T-cell (primary cell): ENCODE data around the gene DRD4. TPM values are rescaled to one million over a fixed set of nuclear protein-coding genes. Genes with fewer than 3 reads are reported as not detected.
A peak's percentile ranks its signal among the peaks of the same experiment; 100 is the strongest.

Source experiments
- ATAC-seq, 4 experiments: fragments of 200-7000 bp in 3 of 4; fragments of 150-1000 bp in 1 of 4; cut with Tn5 transposase; replicated peaks in 1 of 4; 1 replicate in 3 of 4; 2 replicates in 1 of 4; pipeline ENCODE4 v1.10.0; 2021; ENCODE audit warnings: moderate library complexity in 3 of 4, mild to moderate bottlenecking in 2 of 4, moderate number of reproducible peaks in 1 of 4
- CTCF ChIA-PET, 2 donors: fragments of 300-600 bp; sonication (Branson Sonifier 250); formaldehyde crosslinking; loops; one replicate each; lab custom pipeline; 2022; ENCODE audit warnings: antibody characterized with exemption in 2 of 2; lab: Charles Lee
- POLR2A ChIA-PET, 2 donors: fragments of 300-600 bp; sonication (Branson Sonifier 250); formaldehyde crosslinking; loops; one replicate each; lab custom pipeline; 2022; ENCODE audit warnings: antibody characterized with exemption in 2 of 2; lab: Charles Lee
- DNase-seq, 35 experiments: peaks; one replicate each; pipeline versions ENCODE4 v3.0.0 to v3.0.0-alpha.2; 2013 to 2023
- H3K27ac ChIP-seq: one replicate; pipeline ENCODE4 v1.5.1; 2013; ENCODE audit warnings: low read length
- H3K27me3 ChIP-seq, 2 experiments: replicated peaks in 1 of 2; 1 replicate in 1 of 2; 2 replicates in 1 of 2; pipeline versions ENCODE4 v1.6.1 to v1.7.0; 2013; ENCODE audit warnings: low read length in 1 of 2, mixed read lengths in 1 of 2; ENCODE audit not compliant: control insufficient read depth in 2 of 2, insufficient read depth in 2 of 2; ENCODE audit errors: extremely low read depth in 1 of 2
- H3K36me3 ChIP-seq, 2 donors: 1 replicate in 1 of 2; 2 replicates in 1 of 2; pipeline versions ENCODE4 v1.6.1 to v1.7.0; 2013; ENCODE audit warnings: low read length in 1 of 2; ENCODE audit not compliant: control insufficient read depth in 2 of 2, insufficient read depth in 1 of 2; ENCODE audit errors: extremely low read depth in 1 of 2
- H3K4me1 ChIP-seq, 2 experiments: 1 replicate in 1 of 2; 2 replicates in 1 of 2; pipeline versions ENCODE4 v1.6.1 to v1.7.0; 2013; ENCODE audit warnings: low read length in 2 of 2, mixed read lengths in 1 of 2; ENCODE audit not compliant: insufficient read depth in 2 of 2, control insufficient read depth in 1 of 2; ENCODE audit errors: extremely low read depth in 1 of 2
- H3K4me3 ChIP-seq, 2 donors: 1 replicate in 1 of 2; 2 replicates in 1 of 2; pipeline versions ENCODE4 v1.5.1 to v1.7.0; 2013; ENCODE audit warnings: mild to moderate bottlenecking in 2 of 2, low read length in 1 of 2, moderate library complexity in 1 of 2; ENCODE audit not compliant: control insufficient read depth in 1 of 2; ENCODE audit errors: extremely low read depth in 1 of 2
- H3K9me3 ChIP-seq: 2 replicates; pipeline ENCODE4 v1.7.0; 2013
- H3K27ac Mint-ChIP-seq, 2 donors: one replicate each; pipeline ENCODE4 v1.8.0; 2020 to 2021; ENCODE audit warnings: mild to moderate bottlenecking in 2 of 2, mixed read lengths in 2 of 2
- H3K27me3 Mint-ChIP-seq, 2 donors: one replicate each; pipeline ENCODE4 v1.8.0; 2021 to 2022; ENCODE audit warnings: mixed read lengths in 2 of 2
- H3K36me3 Mint-ChIP-seq: one replicate; pipeline ENCODE4 v1.8.0; 2021; ENCODE audit warnings: mixed read lengths
- H3K4me1 Mint-ChIP-seq, 3 donors: one replicate each; pipeline ENCODE4 v1.8.0; 2020 to 2022; ENCODE audit warnings: mixed read lengths in 3 of 3, mild to moderate bottlenecking in 1 of 3
- H3K4me3 Mint-ChIP-seq, 3 donors: one replicate each; pipeline ENCODE4 v1.8.0; 2020 to 2022; ENCODE audit warnings: mild to moderate bottlenecking in 3 of 3, mixed read lengths in 3 of 3, moderate library complexity in 3 of 3
- H3K9me3 Mint-ChIP-seq, 3 donors: one replicate each; pipeline ENCODE4 v1.8.0; 2020 to 2022; ENCODE audit warnings: mixed read lengths in 3 of 3
- WGBS: methylation state at CpG from one replicate; pipeline ENCODE4 v1.1.5; 2013; ENCODE audit warnings: missing lambda C conversion rate; ENCODE audit not compliant: insufficient coverage; 5-methylcytosine and 5-hydroxymethylcytosine counted together
- total RNA-seq, 35 experiments: library from RNA in 6 of 35; stranded (reverse) in 6 of 35; fragments of 120-200 nt in 1 of 35; gene quantifications; one replicate each; pipeline versions ENCODE4 v1.2.1 to v1.2.4 and lab custom pipeline; 2013 to 2026

DRD4 gene
- total RNA-seq, 5 donors from 2014 or later (not counting 1 experiment from before 2014, with no cell fraction given) = 0.49 to 1.3 (median 0.98) TPM

GRCh38 chr11:612201-612960, 24.7 kb upstream of the DRD4 start:
- no peak overlapping the region for H3K27ac ChIP-seq
- Mint-ChIP-seq H3K27ac (peak overlapping the region; percentile 71 to 83), H3K36me3 (peaks cover 9% of the 10 kb centered on the region), H3K9me3 (no peaks in the 10 kb centered on the region), H3K4me1 (peaks cover 14 to 28% (median 19%) of the 10 kb centered on the region in 3 donors), H3K27me3 (no peaks in the 10 kb centered on the region), H3K4me3 (peak overlapping the region in 2 of 3 donors; percentile 2 to 38)
- ChIA-PET POLR2A (no interaction called here), CTCF (interaction anchor here in 1 of 2 donors (0.6 kb wide), 1 partner anchor 58 kb away, joined by 3 read pairs; no protein-coding TSS in a partner anchor)
- H3K27me3 ChIP-seq = no peaks in the 10 kb centered on the region
- peaks cover 15 to 68% of the 10 kb centered on the region in 2 donors for H3K36me3 ChIP-seq
- no peak for ATAC-seq
- no peaks in the 10 kb centered on the region for H3K9me3 ChIP-seq
- H3K4me3 ChIP-seq = no peak overlapping the region
- DNase-seq = peak in 2 of 35 experiments; percentile 31 to 37
- peaks cover 4 to 44% of the 10 kb centered on the region in 2 experiments for H3K4me1 ChIP-seq
- 91% methylated on average over 21 of the region's 27 CpGs for WGBS

DNA sequence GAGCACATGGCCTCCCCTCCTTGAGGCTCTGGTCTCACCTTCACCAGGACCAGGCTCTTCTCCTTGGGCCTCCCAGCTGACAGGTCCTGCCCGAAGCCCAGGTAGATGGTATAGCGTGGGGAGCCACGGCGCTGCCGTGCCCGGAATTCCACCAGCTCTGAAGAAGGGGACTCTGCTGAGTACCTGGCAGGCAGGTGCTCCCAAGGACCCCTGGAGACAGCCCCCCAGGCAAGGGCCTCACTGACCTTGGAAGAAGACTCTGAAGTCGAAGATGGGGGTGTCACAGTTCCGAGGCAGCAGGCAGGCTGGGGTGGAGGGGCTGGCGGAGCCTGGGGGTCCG, 24.1 kb upstream of the DRD4 start:
- no peaks in the 10 kb centered on the region for H3K9me3 ChIP-seq
- peaks cover 9% of the 10 kb centered on the region for H3K36me3 Mint-ChIP-seq
- CTCF ChIA-PET = no interaction called here
- H3K4me1 ChIP-seq = peaks cover 4 to 44% of the 10 kb centered on the region in 2 experiments
- H3K4me3 Mint-ChIP-seq = no peak overlapping the region
- H3K9me3 Mint-ChIP-seq = no peaks in the 10 kb centered on the region
- H3K36me3 ChIP-seq = peaks cover 10 to 62% of the 10 kb centered on the region in 2 donors
- no peak overlapping the region for H3K4me3 ChIP-seq
- H3K27ac ChIP-seq = peak overlapping the region; percentile 28
- no peaks in the 10 kb centered on the region for H3K27me3 ChIP-seq
- H3K4me1 Mint-ChIP-seq = peaks cover 14 to 28% (median 19%) of the 10 kb centered on the region in 3 donors
- H3K27me3 Mint-ChIP-seq = no peaks in the 10 kb centered on the region
- no peak for ATAC-seq
- POLR2A ChIA-PET = no interaction called here
- H3K27ac Mint-ChIP-seq = no peak overlapping the region
- DNase-seq = no peak
- WGBS = 96% methylated on average over 10 of the region's 10 CpGs

GRCh38 chr11:613369-613968, 23.6 kb upstream of the DRD4 start:
- peak overlapping the region; percentile 28 for H3K27ac ChIP-seq
- H3K9me3 ChIP-seq = no peaks in the 10 kb centered on the region
- no peaks in the 10 kb centered on the region for H3K27me3 ChIP-seq
- H3K4me3 ChIP-seq = no peak overlapping the region
- Mint-ChIP-seq H3K4me3 (peak overlapping the region in 1 of 3 donors; percentile 85), H3K9me3 (no peaks in the 10 kb centered on the region), H3K36me3 (peaks cover 9% of the 10 kb centered on the region), H3K27ac (peak overlapping the region in 1 of 2 donors; percentile 73), H3K4me1 (peaks cover 14 to 28% (median 19%) of the 10 kb centered on the region in 3 donors), H3K27me3 (no peaks in the 10 kb centered on the region)
- H3K4me1 ChIP-seq = peaks cover 4 to 44% of the 10 kb centered on the region in 2 experiments
- 98% methylated on average over 10 of the region's 36 CpGs for WGBS
- peak; percentile 40 to 96 (median 80) for DNase-seq
- POLR2A ChIA-PET = no interaction called here
- peaks cover 5 to 57% of the 10 kb centered on the region in 2 donors for H3K36me3 ChIP-seq
- peak; percentile 33 to 65 (median 38) for ATAC-seq
- CTCF ChIA-PET = no interaction called here

DNA sequence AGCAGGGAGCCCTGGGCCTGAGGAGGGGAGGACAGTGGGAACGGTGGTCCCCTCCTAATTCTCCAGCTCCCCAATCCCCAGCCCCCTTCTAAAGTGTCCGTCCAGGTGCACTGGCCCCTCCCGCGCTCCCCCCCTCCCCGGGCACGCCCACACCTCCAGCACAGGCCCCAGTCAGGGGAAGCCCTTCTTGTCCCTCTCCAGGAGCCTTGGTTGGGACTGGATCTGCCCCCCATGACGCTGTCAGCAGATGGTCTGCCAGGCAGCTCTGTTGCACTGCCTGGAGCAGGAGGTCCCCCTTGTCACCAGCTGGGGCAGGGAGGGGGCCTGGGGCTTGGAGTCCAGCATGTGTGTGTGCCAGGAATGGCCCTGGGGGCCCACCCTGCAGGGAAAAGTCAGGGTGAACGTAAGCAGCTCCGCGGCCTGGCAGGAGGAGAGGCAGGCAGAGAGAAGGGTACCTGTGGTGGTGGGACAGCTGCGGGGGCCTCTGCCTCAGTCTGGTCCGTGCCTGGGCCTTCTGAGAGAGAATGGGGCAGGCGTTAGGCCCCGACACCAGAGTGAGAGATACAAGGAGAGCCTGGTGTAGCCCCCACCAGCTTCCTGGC, 22.9 kb upstream of the DRD4 start:
- Histone ChIP-seq H3K36me3 (peaks cover 3 to 51% of the 10 kb centered on the region in 2 donors), H3K9me3 (no peaks in the 10 kb centered on the region), H3K27ac (peak overlapping the region; percentile 44), H3K4me1 (peaks cover 4 to 44% of the 10 kb centered on the region in 2 experiments), H3K4me3 (no peak overlapping the region), H3K27me3 (peaks cover 0 to 5% of the 10 kb centered on the region in 2 experiments)
- Mint-ChIP-seq H3K27me3 (no peaks in the 10 kb centered on the region), H3K4me3 (peak overlapping the region; percentile 70 to 85 (median 76)), H3K27ac (peak overlapping the region; percentile 61 to 73), H3K36me3 (peaks cover 6% of the 10 kb centered on the region), H3K9me3 (no peaks in the 10 kb centered on the region), H3K4me1 (peaks cover 14 to 28% (median 19%) of the 10 kb centered on the region in 3 donors)
- ATAC-seq = no peak
- 90% methylated on average over 9 of the region's 14 CpGs for WGBS
- DNase-seq = peak in 1 of 35 experiments; percentile 24
- CTCF ChIA-PET = interaction anchor here in 1 of 2 donors (0.6 kb wide), 1 partner anchor 961 kb away, joined by 3 read pairs; no protein-coding TSS in a partner anchor
- POLR2A ChIA-PET = no interaction called here

- Mint-ChIP-seq H3K36me3 (peaks cover 6% of the 10 kb centered on the region), H3K4me3 (peak overlapping the region; percentile 85 to 91 (median 90)), H3K9me3 (no peaks in the 10 kb centered on the region), H3K27me3 (no peaks in the 10 kb centered on the region), H3K27ac (peak overlapping the region; percentile 91 to 92), H3K4me1 (peaks cover 14 to 28% (median 19%) of the 10 kb centered on the region in 3 donors)
- DNase-seq (peak in 1 of 35 experiments; percentile 28), ATAC-seq (no peak)
- peaks cover 3 to 43% of the 10 kb centered on the region in 2 donors for H3K36me3 ChIP-seq
- peak overlapping the region; percentile 73 to 91 for H3K4me3 ChIP-seq
- POLR2A ChIA-PET = interaction anchor here in 1 of 2 donors (0.5 kb wide), 1 partner anchor 81 kb away, joined by 3 read pairs; the partner anchor contains the start of gene TMEM80
- WGBS = 73% methylated on average over 67 of the region's 68 CpGs
- CTCF ChIA-PET = interaction anchor here in 1 of 2 donors (0.6 kb wide), 1 partner anchor 960 kb away, joined by 3 read pairs; no protein-coding TSS in a partner anchor
- peaks cover 0 to 7% of the 10 kb centered on the region in 2 experiments for H3K27me3 ChIP-seq
- H3K27ac ChIP-seq = peak overlapping the region; percentile 86
- no peaks in the 10 kb centered on the region for H3K9me3 ChIP-seq
- H3K4me1 ChIP-seq = peaks cover 4 to 44% of the 10 kb centered on the region in 2 experiments
Measured at GRCh38 chr11:614623-615503, 22.2 kb upstream of the DRD4 start.
